Measurements from ENCODE around the gene TUBA4A. TPM values are rescaled to one million over a fixed set of nuclear protein-coding genes. Genes with fewer than 3 reads are reported as not detected.
A peak's percentile ranks its signal among the peaks of the same experiment; 100 is the strongest.

TUBA4A gene
- total RNA-seq, 1 donor from 2014 or later = 0.14 TPM

DNA sequence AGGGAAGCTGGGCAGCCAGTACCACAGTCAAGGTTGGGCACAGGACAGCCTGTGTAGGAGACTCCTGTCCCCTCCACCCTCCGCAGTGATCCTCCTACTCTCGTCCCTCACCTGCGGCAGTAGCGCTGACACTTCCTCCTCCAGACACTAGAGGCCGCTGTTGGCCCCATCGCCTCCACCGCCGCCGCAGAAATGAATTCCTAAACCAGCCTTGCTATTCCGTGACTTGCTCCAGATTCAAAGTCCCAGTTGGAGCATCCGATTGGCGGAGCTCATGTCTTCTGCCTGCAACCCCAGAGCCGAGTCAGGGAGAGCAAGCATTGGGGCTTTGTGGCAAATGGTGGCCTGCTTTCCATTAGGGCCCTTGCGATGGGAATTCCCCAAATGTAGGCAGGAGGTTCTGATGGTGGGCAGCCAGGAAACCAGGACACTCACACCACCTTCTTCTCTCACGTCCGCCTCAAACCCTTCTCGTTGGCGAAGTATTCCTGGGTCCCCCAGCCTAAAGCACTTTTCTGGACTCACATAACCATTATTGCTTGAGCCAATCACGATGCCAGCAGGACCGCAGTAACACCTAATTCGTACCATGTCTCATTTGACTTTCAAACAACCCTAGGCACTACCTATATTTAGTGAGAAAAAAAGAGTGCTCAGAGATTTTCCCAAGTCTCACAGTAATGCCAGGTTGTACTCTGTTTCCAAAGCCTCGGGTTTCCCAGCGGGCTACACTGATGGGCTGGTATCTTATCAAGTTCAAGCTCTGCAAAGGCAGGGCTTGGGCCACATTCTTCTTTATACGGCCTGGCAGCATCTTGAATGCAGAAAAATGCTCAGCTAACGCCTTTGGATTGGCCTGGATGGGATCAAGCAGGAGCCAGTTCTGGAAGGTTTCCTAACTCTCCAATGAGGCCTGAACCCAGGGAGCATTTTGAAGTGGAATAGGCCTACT is 24.3 kb upstream of the TUBA4A start:
- peaks cover 23% of the 10 kb centered on the region for H3K27me3 Mint-ChIP-seq (ENCODE audit: low read depth)
- H3K27ac Mint-ChIP-seq (ENCODE audit: unreplicated experiment) = no peak overlapping the region
- H3K4me1 Mint-ChIP-seq = peaks cover 27% of the 10 kb centered on the region
- H3K9me3 Mint-ChIP-seq = no peaks in the 10 kb centered on the region
- H3K4me3 Mint-ChIP-seq = peak overlapping the region; percentile 89
- TF ChIP-seq, protein P1, sequence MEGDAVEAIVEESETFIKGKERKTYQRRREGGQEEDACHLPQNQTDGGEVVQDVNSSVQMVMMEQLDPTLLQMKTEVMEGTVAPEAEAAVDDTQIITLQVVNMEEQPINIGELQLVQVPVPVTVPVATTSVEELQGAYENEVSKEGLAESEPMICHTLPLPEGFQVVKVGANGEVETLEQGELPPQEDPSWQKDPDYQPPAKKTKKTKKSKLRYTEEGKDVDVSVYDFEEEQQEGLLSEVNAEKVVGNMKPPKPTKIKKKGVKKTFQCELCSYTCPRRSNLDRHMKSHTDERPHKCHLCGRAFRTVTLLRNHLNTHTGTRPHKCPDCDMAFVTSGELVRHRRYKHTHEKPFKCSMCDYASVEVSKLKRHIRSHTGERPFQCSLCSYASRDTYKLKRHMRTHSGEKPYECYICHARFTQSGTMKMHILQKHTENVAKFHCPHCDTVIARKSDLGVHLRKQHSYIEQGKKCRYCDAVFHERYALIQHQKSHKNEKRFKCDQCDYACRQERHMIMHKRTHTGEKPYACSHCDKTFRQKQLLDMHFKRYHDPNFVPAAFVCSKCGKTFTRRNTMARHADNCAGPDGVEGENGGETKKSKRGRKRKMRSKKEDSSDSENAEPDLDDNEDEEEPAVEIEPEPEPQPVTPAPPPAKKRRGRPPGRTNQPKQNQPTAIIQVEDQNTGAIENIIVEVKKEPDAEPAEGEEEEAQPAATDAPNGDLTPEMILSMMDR (conservative IDR thresholded peaks at IDR 0.05) = peak; percentile 98
- no peaks in the 10 kb centered on the region for H3K36me3 Mint-ChIP-seq (ENCODE audit: low read depth)
- peak; percentile 81 for DNase-seq (ENCODE audit: low read depth, low spot score)

DNA sequence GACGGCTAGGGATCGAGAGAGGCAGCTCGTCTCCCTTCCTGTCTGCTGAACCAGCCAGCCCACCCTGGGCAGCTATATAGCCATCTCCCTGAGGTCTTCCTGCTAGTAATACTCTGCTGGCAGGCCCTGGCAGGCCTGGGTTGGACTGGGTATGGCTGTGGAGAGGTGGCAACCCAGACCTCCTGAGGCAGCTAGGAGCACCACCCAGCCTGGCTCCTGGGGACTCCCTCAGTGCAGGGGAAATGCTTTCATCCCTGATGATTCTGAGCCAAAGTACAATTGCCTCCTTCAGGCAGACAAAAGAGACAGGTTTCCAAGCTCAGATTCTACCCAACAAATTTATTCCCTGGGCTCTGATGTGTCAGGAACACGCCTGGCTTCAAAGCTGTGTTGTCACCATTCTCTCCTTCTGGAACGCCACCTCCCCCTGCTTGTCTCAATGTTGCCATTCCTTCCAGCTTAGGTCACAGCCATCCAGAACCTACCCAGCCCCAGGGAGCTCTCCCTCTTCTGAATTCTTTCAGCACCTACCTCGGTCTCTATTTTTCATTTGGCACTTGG is 20.7 kb upstream of the TUBA4A start:
- Mint-ChIP-seq H3K27me3 (ENCODE audit: low read depth) (peaks cover 50% of the 10 kb centered on the region), H3K27ac (ENCODE audit: unreplicated experiment) (no peak overlapping the region), H3K4me3 (no peak overlapping the region), H3K36me3 (ENCODE audit: low read depth) (no peaks in the 10 kb centered on the region), H3K4me1 (peaks cover 17% of the 10 kb centered on the region), H3K9me3 (no peaks in the 10 kb centered on the region)
- TF ChIP-seq, protein P1 (conservative IDR thresholded peaks at IDR 0.05) = no peak
- DNase-seq (ENCODE audit: low read depth, low spot score) = no peak

DNA sequence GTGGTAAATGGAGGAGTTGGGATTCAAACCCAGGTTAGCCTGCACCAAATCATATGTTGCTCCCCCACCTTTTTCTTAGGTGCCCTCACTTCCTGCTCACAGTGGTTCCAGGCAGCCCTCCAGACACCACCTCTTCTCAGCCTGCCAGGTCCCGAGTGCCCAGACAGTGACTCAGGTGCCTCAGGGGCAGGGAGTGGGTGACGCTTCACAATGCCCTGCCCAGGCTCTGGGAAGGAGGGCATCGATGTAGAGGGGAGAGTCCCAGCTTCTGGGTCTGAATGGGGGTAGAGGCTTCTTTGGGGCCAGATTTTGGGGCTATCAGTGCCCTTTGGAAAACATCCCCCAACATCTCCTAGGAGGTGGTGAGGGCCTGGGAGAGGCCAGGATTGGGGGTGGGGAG is 20.2 kb upstream of the TUBA4A start:
- Mint-ChIP-seq H3K9me3 (no peaks in the 10 kb centered on the region), H3K27ac (ENCODE audit: unreplicated experiment) (peak overlapping the region; percentile 50), H3K4me1 (peaks cover 15% of the 10 kb centered on the region), H3K36me3 (ENCODE audit: low read depth) (no peaks in the 10 kb centered on the region), H3K4me3 (no peak overlapping the region), H3K27me3 (ENCODE audit: low read depth) (peaks cover 55% of the 10 kb centered on the region)
- DNase-seq (ENCODE audit: low read depth, low spot score) = no peak
- TF ChIP-seq, protein P1 (conservative IDR thresholded peaks at IDR 0.05) = no peak

- no peak for DNase-seq (ENCODE audit: low read depth, low spot score)
- no peak overlapping the region for H3K4me3 Mint-ChIP-seq
- H3K4me1 Mint-ChIP-seq = peaks cover 7% of the 10 kb centered on the region
- TF ChIP-seq, protein P1 (conservative IDR thresholded peaks at IDR 0.05) = no peak
- peaks cover 63% of the 10 kb centered on the region for H3K27me3 Mint-ChIP-seq (ENCODE audit: low read depth)
- no peak overlapping the region for H3K27ac Mint-ChIP-seq (ENCODE audit: unreplicated experiment)
- no peaks in the 10 kb centered on the region for H3K9me3 Mint-ChIP-seq
- H3K36me3 Mint-ChIP-seq (ENCODE audit: low read depth) = no peaks in the 10 kb centered on the region
Measured at GRCh38 chr2:219272995-219273394, 19.3 kb upstream of the TUBA4A start.

- Mint-ChIP-seq H3K27ac (ENCODE audit: unreplicated experiment) (no peak overlapping the region), H3K36me3 (ENCODE audit: low read depth) (no peaks in the 10 kb centered on the region), H3K4me3 (no peak overlapping the region), H3K9me3 (no peaks in the 10 kb centered on the region), H3K27me3 (ENCODE audit: low read depth) (peaks cover 61% of the 10 kb centered on the region), H3K4me1 (peaks cover under 1% of the 10 kb centered on the region)
- no peak for DNase-seq (ENCODE audit: low read depth, low spot score)
- TF ChIP-seq, protein P1 (conservative IDR thresholded peaks at IDR 0.05) = no peak
Measured at GRCh38 chr2:219272356-219272755, 18.6 kb upstream of the TUBA4A start.

Measured in neural crest cell (in vitro differentiated cells).